ENCODE data around the gene MYBPC2. TPM values are rescaled to one million over a fixed set of nuclear protein-coding genes. Genes with fewer than 3 reads are reported as not detected.

MYBPC2 gene
- total and polyA plus RNA-seq, 2 donors (not counting 1 experiment from before 2014, with no cell fraction given) = 1.1 to 1.7 TPM

GRCh38 chr19:50500753-50501151 lies 68.1 kb downstream of the MYBPC2 start:
- intact Hi-C loops (cut with micrococcal nuclease) = no loop called here
- ATAC-seq (ENCODE audit: low read depth) = no peak
- TF ChIP-seq CTCF (IDR thresholded peaks at IDR 0.05) (no peak), EZH2 (IDR thresholded peaks at IDR 0.05; ENCODE audit: borderline replicate concordance, insufficient read depth, low read depth, low read length, poor library complexity, severe bottlenecking) (no peak)
- Histone ChIP-seq H3K9me3 (ENCODE audit: control extremely low read depth in 1 of 3, control insufficient read depth in 2 of 3, insufficient read depth in 1 of 3, low read length in 2 of 3) (peaks cover 0 to 3% (median 0%) of the 10 kb centered on the region in 3 donors), H3K27me3 (replicated peaks in 1 of 4; ENCODE audit: control extremely low read depth in 1 of 4, control insufficient read depth in 3 of 4, insufficient read depth in 4 of 4, low read length in 3 of 4) (no peaks in the 10 kb centered on the region), H2AFZ (ENCODE audit: insufficient read depth, low read depth, low read length, poor library complexity, severe bottlenecking) (no peak overlapping the region), H4K20me1 (ENCODE audit: control insufficient read depth, insufficient read depth, low read length, poor library complexity, severe bottlenecking) (no peaks in the 10 kb centered on the region), H3K4me2 (replicated peaks; ENCODE audit: low read depth, low read length, poor library complexity, severe bottlenecking) (no peak overlapping the region), H3K4me1 (ENCODE audit: control insufficient read depth in 2 of 2, insufficient read depth in 2 of 2, low read length in 2 of 2) (no peaks in the 10 kb centered on the region), H3K36me3 (replicated peaks in 1 of 2; ENCODE audit: control extremely low read depth in 1 of 2, control insufficient read depth in 1 of 2, extremely low read depth in 1 of 2, insufficient read depth in 2 of 2, low read length in 1 of 2) (no peaks in the 10 kb centered on the region), H3K79me2 (ENCODE audit: control insufficient read depth, insufficient read depth, low read length) (no peaks in the 10 kb centered on the region), H3K4me3 (ENCODE audit: control extremely low read depth in 1 of 5, extremely low read depth in 1 of 5, insufficient read depth in 1 of 5, low read depth in 2 of 5, low read length in 4 of 5) (no peak overlapping the region), H3K9ac (ENCODE audit: low read length) (no peak overlapping the region), H3K27ac (ENCODE audit: low read length in 2 of 2) (no peak overlapping the region)
- CTCF ChIA-PET = no interaction called here
- DNase-seq = no peak
- H3K4me1 Mint-ChIP-seq = no peaks in the 10 kb centered on the region
- POLR2A ChIA-PET = no interaction called here
- H3K4me3 Mint-ChIP-seq = no peak overlapping the region
- WGBS (ENCODE audit: insufficient coverage) = 70% methylated on average over 6 of the region's 10 CpGs
- no peaks in the 10 kb centered on the region for H3K9me3 Mint-ChIP-seq (ENCODE audit: insufficient read depth)
- no peak overlapping the region for H3K27ac Mint-ChIP-seq
- no peaks in the 10 kb centered on the region for H3K27me3 Mint-ChIP-seq

- Mint-ChIP-seq H3K4me1 (no peaks in the 10 kb centered on the region), H3K27ac (no peak overlapping the region), H3K4me3 (no peak overlapping the region), H3K27me3 (no peaks in the 10 kb centered on the region), H3K9me3 (ENCODE audit: insufficient read depth) (no peaks in the 10 kb centered on the region)
- no peaks in the 10 kb centered on the region for H4K20me1 ChIP-seq (ENCODE audit: control insufficient read depth, insufficient read depth, low read length, poor library complexity, severe bottlenecking)
- ATAC-seq (ENCODE audit: low read depth) (no peak), DNase-seq (no peak)
- H3K4me1 ChIP-seq (ENCODE audit: control insufficient read depth in 2 of 2, insufficient read depth in 2 of 2, low read length in 2 of 2) = no peaks in the 10 kb centered on the region
- H3K27me3 ChIP-seq (replicated peaks in 1 of 4; ENCODE audit: control extremely low read depth in 1 of 4, control insufficient read depth in 3 of 4, insufficient read depth in 4 of 4, low read length in 3 of 4) = no peaks in the 10 kb centered on the region
- POLR2A ChIA-PET = no interaction called here
- H2AFZ ChIP-seq (ENCODE audit: insufficient read depth, low read depth, low read length, poor library complexity, severe bottlenecking) = no peak overlapping the region
- H3K79me2 ChIP-seq (ENCODE audit: control insufficient read depth, insufficient read depth, low read length) = no peaks in the 10 kb centered on the region
- no peak overlapping the region for H3K4me2 ChIP-seq (replicated peaks; ENCODE audit: low read depth, low read length, poor library complexity, severe bottlenecking)
- H3K9me3 ChIP-seq (ENCODE audit: control extremely low read depth in 1 of 3, control insufficient read depth in 2 of 3, insufficient read depth in 1 of 3, low read length in 2 of 3) = peaks cover 0 to 3% (median 0%) of the 10 kb centered on the region in 3 donors
- H3K4me3 ChIP-seq (ENCODE audit: control extremely low read depth in 1 of 5, extremely low read depth in 1 of 5, insufficient read depth in 1 of 5, low read depth in 2 of 5, low read length in 4 of 5) = no peak overlapping the region
- 84% methylated on average over 12 of the region's 12 CpGs for WGBS (ENCODE audit: insufficient coverage)
- intact Hi-C loops (cut with micrococcal nuclease) = no loop called here
- no peak overlapping the region for H3K27ac ChIP-seq (ENCODE audit: low read length in 2 of 2)
- no peaks in the 10 kb centered on the region for H3K36me3 ChIP-seq (replicated peaks in 1 of 2; ENCODE audit: control extremely low read depth in 1 of 2, control insufficient read depth in 1 of 2, extremely low read depth in 1 of 2, insufficient read depth in 2 of 2, low read length in 1 of 2)
- TF ChIP-seq EZH2 (IDR thresholded peaks at IDR 0.05; ENCODE audit: borderline replicate concordance, insufficient read depth, low read depth, low read length, poor library complexity, severe bottlenecking) (no peak), CTCF (IDR thresholded peaks at IDR 0.05) (no peak)
- CTCF ChIA-PET = no interaction called here
- H3K9ac ChIP-seq (ENCODE audit: low read length) = no peak overlapping the region
These were observed 68.5 kb downstream of the MYBPC2 start for GRCh38 chr19:50501186-50501567.

Data from B cell (primary cell).